Adrenal gland (tissue), 12 donors: ENCODE data around the gene PHACTR2. TPM values are rescaled to one million over a fixed set of nuclear protein-coding genes. Genes with fewer than 3 reads are reported as not detected.

Experiments
- DNase-seq, 7 donors: peaks; one replicate each; pipeline ENCODE4 v3.0.0-alpha.2; 2019 to 2020
- H3K27ac ChIP-seq, 5 donors: fragments of 200-600 bp; sonication (generic) in 4 of 5; 1 replicate in 3 of 5; 2 replicates in 2 of 5; pipeline versions ENCODE4 v1.5.1 to v1.8.0; 2016 to 2020; ENCODE audit warnings: mild to moderate bottlenecking in 1 of 5
- H3K27me3 ChIP-seq: fragments of 200-600 bp; 2 replicates; pipeline ENCODE4 v1.8.0; 2021
- H3K36me3 ChIP-seq, 2 donors: fragments of 200-600 bp; replicated peaks in 1 of 2; 1 replicate in 1 of 2; 2 replicates in 1 of 2; pipeline versions ENCODE4 v1.5.1 to v1.8.0; 2018 to 2022
- H3K4me1 ChIP-seq, 2 donors: fragments of 200-600 bp; replicated peaks in 1 of 2; 1 replicate in 1 of 2; 2 replicates in 1 of 2; pipeline versions ENCODE4 v1.5.1 to v1.8.0; 2018 to 2021
- H3K4me3 ChIP-seq, 4 donors: fragments of 200-600 bp; sonication (generic) in 3 of 4; one replicate each; pipeline ENCODE4 v1.5.1; 2016 to 2018
- H3K9me3 ChIP-seq, 3 donors: fragments of 200-600 bp; sonication (generic) in 1 of 3; replicated peaks in 1 of 3; 1 replicate in 2 of 3; 2 replicates in 1 of 3; pipeline versions ENCODE4 v1.5.1 to v1.8.0; 2016 to 2021
- CTCF ChIP-seq, 6 experiments: fragments of 450-650 bp in 4 of 6; fragments of 200-600 bp in 2 of 6; sonication (generic) in 1 of 6; IDR thresholded peaks; 1 replicate in 5 of 6; 2 replicates in 1 of 6; pipeline versions ENCODE4 v1.5.1 to v1.8.0; 2016 to 2021; ENCODE audit warnings: antibody characterized with exemption in 6 of 6, mild to moderate bottlenecking in 2 of 6, moderate library complexity in 1 of 6
- POLR2A ChIP-seq, 2 donors: fragments of 450-650 bp; IDR thresholded peaks; one replicate each; pipeline ENCODE4 v1.6.1; 2017; ENCODE audit warnings: antibody characterized with exemption in 2 of 2, mild to moderate bottlenecking in 2 of 2, moderate library complexity in 1 of 2
- WGBS, 4 donors: extraction: QIAGEN DNeasy Blood & Tissue Kit in 2 of 4; methylation state at CpG; one replicate each; pipeline versions ENCODE4 v1.1.5 to v1.1.7; 2013 to 2017; 5-methylcytosine and 5-hydroxymethylcytosine counted together
- intact Hi-C, 2 donors: fragments of 100-400 bp; cut with DNase I; formaldehyde crosslinking; loops; one replicate each; pipeline versions ENCODE4 v1.14.1 to v1.15.0; 2022 to 2023
- polyA plus RNA-seq, 3 donors: library from polyadenylated mRNA; stranded (reverse); fragments of 200-250 nt in 2 of 3; fragments of 350-450 nt in 1 of 3; fragmentation: Illumina TruSeq in 1 of 3; extraction: RNeasy Lipid Tissue Mini Kit (QIAGEN cat#74804) in 1 of 3; gene quantifications; one replicate each; pipeline ENCODE4 v1.2.3, GENCODE V29; 2013 to 2014
- total RNA-seq, 9 donors: library from RNA; depleted of rRNA in 4 of 9; stranded (reverse); fragments of >200 nt in 4 of 9; fragments of 120-200 nt in 1 of 9; fragmentation: NEBNext Ultra II Directional in 1 of 9; extraction: Animal tissue kit (Norgen Biotek cat#: 25700) in 1 of 9; gene quantifications; one replicate each; pipeline versions ENCODE4 v1.1.0 to v1.2.4, GENCODE V29; 2013 to 2023
- donor health status: healthy with polysubstance abuse.
- donor health status: Bipolar disorder and iron deficiency.
- donor health status: DM: yes; HTN: yes; CAD: no.
- donor health status: DM: no; HTN: no; CAD: no.
- donor health status: DM: no; HTN: no; CAD: no.
- donor health status: DM: yes; HTN: yes; CAD: no.

Gene PHACTR2
- total and polyA plus RNA-seq, 12 donors, result 12.1 to 315 (median 227) TPM

- intact Hi-C loops, result loop anchor here in 1 of 2 donors (10.0 kb wide), 1 partner anchor 55 kb away; no protein-coding TSS in a partner anchor
- 94 to 100% (median 98%) methylated on average over 2 of the region's 2 CpGs for WGBS, 4 donors
- peaks cover 38 to 39% of the 10 kb centered on the region in 2 donors for H3K4me1 ChIP-seq
Observed at GRCh38 chr6:143740213-143740612, 62.4 kb downstream of the PHACTR2 start.

GRCh38 chr6:143741480-143741879 lies 63.7 kb downstream of the PHACTR2 start:
- Histone ChIP-seq H3K36me3 (no peaks in the 10 kb centered on the region), H3K27me3 (no peaks in the 10 kb centered on the region), H3K9me3 (no peaks in the 10 kb centered on the region), H3K4me3 (no peak overlapping the region), H3K27ac (peak overlapping the region in 1 of 5 donors; percentile 88), H3K4me1 (peaks cover 48 to 50% of the 10 kb centered on the region in 2 donors)
- TF ChIP-seq POLR2A (IDR thresholded peaks at IDR 0.05) (no peak), CTCF (IDR thresholded peaks at IDR 0.05) (no peak)
- intact Hi-C loops, result loop anchor here in 1 of 2 donors (10.0 kb wide), 1 partner anchor 57 kb away; no protein-coding TSS in a partner anchor
- WGBS, 4 donors, result 82 to 84% (median 82%) methylated on average over 3 of the region's 3 CpGs
- no peak for DNase-seq

More at GRCh38 chr6:143740213-143740612, 62.4 kb downstream of the PHACTR2 start:
- no peak for TF ChIP-seq POLR2A (IDR thresholded peaks at IDR 0.05)
- TF ChIP-seq CTCF (IDR thresholded peaks at IDR 0.05), result no peak
- DNase-seq, result no peak
- H3K4me3 ChIP-seq, result no peak overlapping the region
- no peaks in the 10 kb centered on the region for H3K27me3 ChIP-seq
- no peaks in the 10 kb centered on the region for H3K36me3 ChIP-seq
- H3K27ac ChIP-seq, result no peak overlapping the region
- H3K9me3 ChIP-seq, result no peaks in the 10 kb centered on the region

GRCh38 chr6:143742070-143742954 lies 64.5 kb downstream of the PHACTR2 start:
- TF ChIP-seq POLR2A (IDR thresholded peaks at IDR 0.05), result no peak
- TF ChIP-seq CTCF (IDR thresholded peaks at IDR 0.05), result no peak
- Histone ChIP-seq H3K36me3 (no peaks in the 10 kb centered on the region), H3K4me3 (no peak overlapping the region), H3K27ac (peak overlapping the region in 2 of 5 donors; percentile 81 to 88), H3K4me1 (peaks cover 56 to 58% of the 10 kb centered on the region in 2 donors), H3K9me3 (no peaks in the 10 kb centered on the region), H3K27me3 (no peaks in the 10 kb centered on the region)
- 87 to 90% (median 89%) methylated on average over 6 of the region's 6 CpGs for WGBS, 4 donors
- intact Hi-C loops, result loop anchor here in 1 of 2 donors (10.0 kb wide), 1 partner anchor 58 kb away; no protein-coding TSS in a partner anchor
- DNase-seq, result no peak

GRCh38 chr6:143742955-143743255 lies 65.1 kb downstream of the PHACTR2 start:
- 67 to 75% (median 75%) methylated on average over 3 of the region's 3 CpGs for WGBS, 4 donors
- Histone ChIP-seq H3K9me3 (no peaks in the 10 kb centered on the region), H3K36me3 (no peaks in the 10 kb centered on the region), H3K4me3 (no peak overlapping the region), H3K27ac (peak overlapping the region in 3 of 5 donors; percentile 73 to 88 (median 81)), H3K27me3 (no peaks in the 10 kb centered on the region), H3K4me1 (peaks cover 61% of the 10 kb centered on the region in 2 donors)
- intact Hi-C loops, result loop anchor here in 1 of 2 donors (10.0 kb wide), 1 partner anchor 58 kb away; no protein-coding TSS in a partner anchor
- TF ChIP-seq CTCF (IDR thresholded peaks at IDR 0.05) (no peak), POLR2A (IDR thresholded peaks at IDR 0.05) (no peak)
- DNase-seq, result no peak
